ENCODE data around the gene LMNTD2. TPM values are rescaled to one million over a fixed set of nuclear protein-coding genes. Genes with fewer than 3 reads are reported as not detected.
A peak's percentile ranks its signal among the peaks of the same experiment; 100 is the strongest.

Gene LMNTD2
- total and polyA plus RNA-seq, 4 experiments from 2014 or later: 0.94 to 8.1 (median 4.2) TPM

DNA sequence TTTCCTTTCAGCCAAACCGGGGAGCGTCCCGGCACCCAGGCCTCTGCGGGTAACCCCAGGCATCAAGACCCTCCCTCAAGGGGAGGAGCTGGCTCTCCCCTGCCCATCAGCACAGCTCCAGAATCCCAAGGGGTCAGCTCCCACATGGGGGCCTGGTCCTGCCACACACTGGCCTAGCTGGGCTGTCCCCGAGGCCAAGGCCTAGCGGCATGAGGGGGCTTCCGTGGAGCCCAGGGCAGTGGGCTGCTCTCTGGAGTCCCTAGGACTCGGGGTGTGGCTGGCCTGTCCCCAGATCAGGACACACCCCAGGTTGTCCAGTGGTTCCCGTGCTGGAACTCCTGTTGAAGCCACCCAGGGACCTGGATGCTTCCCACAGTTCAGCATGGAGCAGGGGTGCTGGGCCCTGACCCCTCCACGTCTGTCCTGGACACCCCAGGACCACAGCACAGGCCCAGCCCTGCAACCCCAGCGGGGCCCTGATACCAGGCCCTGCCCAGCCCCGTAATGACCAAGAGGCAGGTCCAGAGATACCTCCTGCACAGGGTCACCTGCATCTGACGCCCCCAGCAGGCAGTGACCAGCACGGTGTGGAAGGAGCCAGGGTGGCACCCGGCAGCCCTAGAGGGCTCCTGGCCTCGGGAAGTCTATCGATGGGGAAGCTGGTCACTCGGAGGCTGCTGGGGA, 30.7 kb downstream of the LMNTD2 start:
- Histone ChIP-seq H3K9me3 (ENCODE audit: control insufficient read depth in 1 of 2, low read length in 2 of 2) (no peaks in the 10 kb centered on the region), H3K4me1 (ENCODE audit: insufficient read depth, low read length) (peaks cover 11% of the 10 kb centered on the region), H3K4me3 (ENCODE audit: low read length in 2 of 2) (no peak overlapping the region), H3K27me3 (ENCODE audit: insufficient read depth, low read length) (no peaks in the 10 kb centered on the region), H3K27ac (ENCODE audit: low read depth, low read length) (no peak overlapping the region), H3K36me3 (ENCODE audit: insufficient read depth, low read length) (peaks cover 24% of the 10 kb centered on the region)
- Mint-ChIP-seq H3K4me3 (no peak overlapping the region), H3K9me3 (no peaks in the 10 kb centered on the region), H3K4me1 (peaks cover 0 to 8% (median 0%) of the 10 kb centered on the region in 4 donors), H3K27ac (no peak overlapping the region), H3K27me3 (no peaks in the 10 kb centered on the region), H3K36me3 (peaks cover 0 to 13% of the 10 kb centered on the region in 2 donors)
- peak in 1 of 5 donors; percentile 29 for DNase-seq
- intact Hi-C loops (cut with micrococcal nuclease): no loop called here
- CTCF ChIA-PET (ENCODE audit: partially characterized antibody): no interaction called here
- POLR2A ChIA-PET (ENCODE audit: partially characterized antibody): no interaction called here

- peaks cover 0 to 13% of the 10 kb centered on the region in 2 donors for H3K36me3 Mint-ChIP-seq
- Histone ChIP-seq H3K4me3 (ENCODE audit: low read length in 2 of 2) (no peak overlapping the region), H3K9me3 (ENCODE audit: control insufficient read depth in 1 of 2, low read length in 2 of 2) (no peaks in the 10 kb centered on the region), H3K36me3 (ENCODE audit: insufficient read depth, low read length) (peaks cover 24% of the 10 kb centered on the region), H3K27me3 (ENCODE audit: insufficient read depth, low read length) (no peaks in the 10 kb centered on the region), H3K27ac (ENCODE audit: low read depth, low read length) (no peak overlapping the region), H3K4me1 (ENCODE audit: insufficient read depth, low read length) (peaks cover 5% of the 10 kb centered on the region)
- CTCF ChIA-PET (ENCODE audit: partially characterized antibody): no interaction called here
- no peaks in the 10 kb centered on the region for H3K27me3 Mint-ChIP-seq
- H3K4me3 Mint-ChIP-seq: no peak overlapping the region
- intact Hi-C loops (cut with micrococcal nuclease): no loop called here
- peak in 1 of 5 donors; percentile 32 for DNase-seq
- no peaks in the 10 kb centered on the region for H3K9me3 Mint-ChIP-seq
- H3K27ac Mint-ChIP-seq: no peak overlapping the region
- H3K4me1 Mint-ChIP-seq: peaks cover 0 to 4% (median 0%) of the 10 kb centered on the region in 4 donors
- POLR2A ChIA-PET (ENCODE audit: partially characterized antibody): no interaction called here
Measured at GRCh38 chr11:528815-529727, 31.5 kb downstream of the LMNTD2 start.

GRCh38 chr11:528166-528814, 32.2 kb downstream of the LMNTD2 start:
- peak in 1 of 5 donors; percentile 13 for DNase-seq
- Histone ChIP-seq H3K36me3 (ENCODE audit: insufficient read depth, low read length) (peaks cover 20% of the 10 kb centered on the region), H3K27ac (ENCODE audit: low read depth, low read length) (no peak overlapping the region), H3K4me3 (ENCODE audit: low read length in 2 of 2) (no peak overlapping the region), H3K4me1 (ENCODE audit: insufficient read depth, low read length) (no peaks in the 10 kb centered on the region), H3K9me3 (ENCODE audit: control insufficient read depth in 1 of 2, low read length in 2 of 2) (no peaks in the 10 kb centered on the region), H3K27me3 (ENCODE audit: insufficient read depth, low read length) (no peaks in the 10 kb centered on the region)
- Mint-ChIP-seq H3K27ac (no peak overlapping the region), H3K9me3 (no peaks in the 10 kb centered on the region), H3K4me3 (no peak overlapping the region), H3K36me3 (peaks cover 0 to 11% of the 10 kb centered on the region in 2 donors), H3K27me3 (no peaks in the 10 kb centered on the region), H3K4me1 (no peaks in the 10 kb centered on the region)
- intact Hi-C loops (cut with micrococcal nuclease): no loop called here
- CTCF ChIA-PET (ENCODE audit: partially characterized antibody): no interaction called here
- POLR2A ChIA-PET (ENCODE audit: partially characterized antibody): no interaction called here

DNA sequence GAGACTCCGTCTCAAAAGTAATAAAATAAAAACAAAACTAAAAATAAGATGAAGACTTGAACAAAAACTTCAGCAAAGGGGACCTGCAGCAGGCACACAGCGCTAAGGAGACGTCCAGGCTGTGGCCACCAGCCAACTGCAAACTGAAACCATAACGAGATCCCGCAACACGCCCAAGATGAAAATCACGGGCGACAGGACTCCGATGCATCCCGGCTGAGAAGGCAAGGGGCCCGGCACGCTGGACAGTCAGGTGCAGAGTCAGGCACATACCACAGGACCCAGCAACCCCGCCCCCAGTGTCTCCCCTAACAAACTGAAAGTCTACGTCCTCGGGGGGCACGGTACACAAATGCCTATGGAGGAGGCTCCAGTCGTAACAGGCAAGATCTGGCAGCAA, 34.3 kb downstream of the LMNTD2 start:
- no peaks in the 10 kb centered on the region for H3K9me3 ChIP-seq (ENCODE audit: control insufficient read depth in 1 of 2, low read length in 2 of 2)
- H3K4me3 ChIP-seq (ENCODE audit: low read length in 2 of 2): no peak overlapping the region
- no peaks in the 10 kb centered on the region for H3K4me1 Mint-ChIP-seq
- peak in 1 of 5 donors; percentile 20 for DNase-seq
- no peak overlapping the region for H3K4me3 Mint-ChIP-seq
- CTCF ChIA-PET (ENCODE audit: partially characterized antibody): no interaction called here
- H3K36me3 ChIP-seq (ENCODE audit: insufficient read depth, low read length): peaks cover 1% of the 10 kb centered on the region
- no peak overlapping the region for H3K27ac ChIP-seq (ENCODE audit: low read depth, low read length)
- no peaks in the 10 kb centered on the region for H3K4me1 ChIP-seq (ENCODE audit: insufficient read depth, low read length)
- H3K27me3 Mint-ChIP-seq: no peaks in the 10 kb centered on the region
- peaks cover 0 to 3% (median 0%) of the 10 kb centered on the region in 8 donors for H3K9me3 Mint-ChIP-seq
- H3K27me3 ChIP-seq (ENCODE audit: insufficient read depth, low read length): no peaks in the 10 kb centered on the region
- POLR2A ChIA-PET (ENCODE audit: partially characterized antibody): no interaction called here
- intact Hi-C loops (cut with micrococcal nuclease): no loop called here
- H3K27ac Mint-ChIP-seq: no peak overlapping the region
- H3K36me3 Mint-ChIP-seq: peaks cover 0 to 2% of the 10 kb centered on the region in 2 donors

GRCh38 chr11:521177-521688, 39.3 kb downstream of the LMNTD2 start:
- Histone ChIP-seq H3K4me3 (ENCODE audit: low read length in 2 of 2) (no peak overlapping the region), H3K27ac (ENCODE audit: low read depth, low read length) (no peak overlapping the region), H3K36me3 (ENCODE audit: insufficient read depth, low read length) (no peaks in the 10 kb centered on the region), H3K27me3 (ENCODE audit: insufficient read depth, low read length) (no peaks in the 10 kb centered on the region), H3K4me1 (ENCODE audit: insufficient read depth, low read length) (peaks cover 4% of the 10 kb centered on the region), H3K9me3 (ENCODE audit: control insufficient read depth in 1 of 2, low read length in 2 of 2) (no peaks in the 10 kb centered on the region)
- Mint-ChIP-seq H3K27me3 (no peaks in the 10 kb centered on the region), H3K27ac (peak overlapping the region in 1 of 7 donors; percentile 78), H3K4me1 (peaks cover 2 to 12% (median 3%) of the 10 kb centered on the region in 4 donors), H3K4me3 (no peak overlapping the region), H3K9me3 (peaks cover 0 to 8% (median 1%) of the 10 kb centered on the region in 8 donors), H3K36me3 (no peaks in the 10 kb centered on the region)
- DNase-seq: no peak
- CTCF ChIA-PET (ENCODE audit: partially characterized antibody): interaction anchor here (0.6 to 1.5 kb wide), 3 partner anchors 70 to 270 kb away, joined by 3 read pairs; no protein-coding TSS in a partner anchor
- intact Hi-C loops (cut with micrococcal nuclease): no loop called here
- POLR2A ChIA-PET (ENCODE audit: partially characterized antibody): no interaction called here

DNA sequence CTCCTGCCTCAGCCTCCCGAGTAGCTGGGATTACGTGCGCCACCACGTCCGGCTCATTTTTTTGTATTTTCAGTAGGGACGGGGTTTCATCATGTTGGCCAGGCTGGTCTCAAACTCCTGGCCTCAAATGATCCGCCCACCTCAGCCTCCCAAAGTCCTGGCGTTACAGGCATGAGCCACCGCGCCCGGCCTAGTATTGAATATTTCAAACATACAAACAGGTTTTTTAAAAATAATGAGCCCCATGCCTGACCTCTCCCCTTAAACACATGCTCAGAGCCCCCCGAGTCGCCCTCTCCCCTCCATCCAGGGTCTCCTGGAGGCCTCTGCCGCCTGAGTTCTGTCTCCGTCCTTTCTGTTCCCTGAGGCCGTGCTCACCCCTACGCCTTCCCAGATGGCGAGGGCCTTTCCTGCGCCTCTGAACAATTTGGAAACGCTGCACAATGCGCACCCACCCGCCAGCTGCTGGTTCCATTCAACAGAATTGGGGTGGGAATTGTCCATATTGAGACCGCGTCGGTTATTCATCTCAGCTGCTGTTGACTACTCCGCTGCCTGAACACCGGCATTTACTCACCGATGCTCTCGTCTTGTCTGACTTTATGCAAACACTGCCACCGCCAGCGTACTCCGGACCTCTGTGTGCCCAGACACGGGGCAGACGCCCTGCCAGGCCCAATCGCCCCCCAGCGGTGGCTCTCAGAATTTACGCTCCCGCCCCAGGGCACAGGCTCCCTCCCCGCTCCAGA, 39.9 kb downstream of the LMNTD2 start:
- Mint-ChIP-seq H3K9me3 (peaks cover 0 to 15% (median 1%) of the 10 kb centered on the region in 8 donors), H3K36me3 (no peaks in the 10 kb centered on the region), H3K27me3 (no peaks in the 10 kb centered on the region), H3K4me1 (peaks cover 2 to 12% (median 3%) of the 10 kb centered on the region in 4 donors), H3K27ac (peak overlapping the region in 2 of 7 donors; percentile 25 to 78), H3K4me3 (peak overlapping the region in 1 of 8 donors; percentile 46)
- Histone ChIP-seq H3K27ac (ENCODE audit: low read depth, low read length) (no peak overlapping the region), H3K4me3 (ENCODE audit: low read length in 2 of 2) (no peak overlapping the region), H3K4me1 (ENCODE audit: insufficient read depth, low read length) (peaks cover 4% of the 10 kb centered on the region), H3K36me3 (ENCODE audit: insufficient read depth, low read length) (no peaks in the 10 kb centered on the region), H3K9me3 (ENCODE audit: control insufficient read depth in 1 of 2, low read length in 2 of 2) (no peaks in the 10 kb centered on the region), H3K27me3 (ENCODE audit: insufficient read depth, low read length) (no peaks in the 10 kb centered on the region)
- POLR2A ChIA-PET (ENCODE audit: partially characterized antibody): no interaction called here
- no peak for DNase-seq
- CTCF ChIA-PET (ENCODE audit: partially characterized antibody): interaction anchor here (1.5 kb wide), 1 partner anchor 270 kb away, joined by 3 read pairs; no protein-coding TSS in a partner anchor
- intact Hi-C loops (cut with micrococcal nuclease): no loop called here
